ENCODE measurements around the gene PIGW. TPM values are rescaled to one million over a fixed set of nuclear protein-coding genes. Genes with fewer than 3 reads are reported as not detected.
"Not testable (repeated sequence)": the region's sequence is repeated elsewhere in the genome, so short reads cannot be mapped to it uniquely, and the experiment has no call there.

The PIGW gene
- total and polyA plus RNA-seq, 5 experiments from 2014 or later: 9.5 to 14.9 (median 11.2) TPM

DNA sequence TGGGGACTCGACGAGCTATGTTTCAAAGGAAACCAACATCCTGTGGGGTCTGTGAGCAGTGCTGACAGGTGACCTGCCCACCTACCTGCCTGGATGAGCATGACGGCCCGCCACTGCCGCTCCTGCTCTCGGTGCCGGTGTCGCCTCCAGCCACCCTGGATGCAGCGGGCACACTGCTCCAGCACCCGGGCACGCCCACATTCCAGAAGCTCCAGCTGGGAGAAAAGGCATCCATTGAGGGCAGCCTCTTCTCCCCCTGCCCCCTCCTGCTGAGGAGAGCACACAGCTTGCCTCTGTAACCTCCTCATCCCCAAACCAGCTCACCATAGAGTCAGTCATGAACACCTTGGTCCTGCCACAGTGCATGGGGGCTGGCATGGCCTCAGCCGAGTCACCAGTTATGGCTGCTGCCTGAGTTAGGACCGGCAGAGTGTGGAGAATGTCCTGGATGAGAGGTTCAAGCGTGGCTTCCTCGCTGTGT, 34.0 kb upstream of the PIGW start:
- no peak for ATAC-seq
- H3K36me3 Mint-ChIP-seq: peaks cover 1 to 52% (median 4%) of the 10 kb centered on the region in 3 donors
- H3K4me3 Mint-ChIP-seq: no peak overlapping the region
- H3K27me3 Mint-ChIP-seq: no peaks in the 10 kb centered on the region
- peak overlapping the region in 3 of 10 donors; percentile 33 to 87 (median 53) for H3K27ac Mint-ChIP-seq
- H3K9me3 Mint-ChIP-seq: no peaks in the 10 kb centered on the region
- H3K4me1 Mint-ChIP-seq: peaks cover 0 to 12% (median 5%) of the 10 kb centered on the region in 4 donors
- no peak for DNase-seq
- POLR2A ChIA-PET: interaction anchor here (0.6 kb wide), 1 partner anchor 8 kb away, joined by 3 read pairs; no protein-coding TSS in a partner anchor

DNA sequence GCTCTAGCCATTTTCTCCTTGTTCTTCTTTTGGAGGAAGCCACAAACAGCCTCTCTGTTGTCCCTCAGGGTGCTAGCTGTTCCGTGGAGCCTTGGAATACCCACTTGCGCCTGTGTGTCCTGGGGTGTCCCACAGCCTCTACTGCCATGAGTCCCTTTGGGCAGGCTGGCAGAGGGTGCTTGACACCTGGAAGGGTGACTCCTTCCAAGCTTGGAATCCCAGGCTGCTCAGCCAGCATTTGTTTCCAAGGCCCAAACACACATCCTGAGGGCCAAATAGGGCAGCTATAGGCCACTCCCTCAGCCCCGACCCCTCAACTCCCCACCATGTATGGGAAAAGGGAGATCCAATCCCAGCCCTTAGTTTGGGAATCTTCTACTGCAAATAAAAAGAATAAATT, 33.4 kb upstream of the PIGW start:
- no peak for ATAC-seq
- Mint-ChIP-seq H3K36me3 (peaks cover 0 to 51% (median 1%) of the 10 kb centered on the region in 3 donors), H3K27ac (peak overlapping the region in 1 of 10 donors; percentile 87), H3K4me1 (peaks cover 0 to 13% (median 5%) of the 10 kb centered on the region in 4 donors), H3K9me3 (no peaks in the 10 kb centered on the region), H3K4me3 (no peak overlapping the region), H3K27me3 (no peaks in the 10 kb centered on the region)
- POLR2A ChIA-PET: interaction anchor here (0.6 kb wide), 1 partner anchor 9 kb away, joined by 3 read pairs; no protein-coding TSS in a partner anchor
- DNase-seq: no peak

DNA sequence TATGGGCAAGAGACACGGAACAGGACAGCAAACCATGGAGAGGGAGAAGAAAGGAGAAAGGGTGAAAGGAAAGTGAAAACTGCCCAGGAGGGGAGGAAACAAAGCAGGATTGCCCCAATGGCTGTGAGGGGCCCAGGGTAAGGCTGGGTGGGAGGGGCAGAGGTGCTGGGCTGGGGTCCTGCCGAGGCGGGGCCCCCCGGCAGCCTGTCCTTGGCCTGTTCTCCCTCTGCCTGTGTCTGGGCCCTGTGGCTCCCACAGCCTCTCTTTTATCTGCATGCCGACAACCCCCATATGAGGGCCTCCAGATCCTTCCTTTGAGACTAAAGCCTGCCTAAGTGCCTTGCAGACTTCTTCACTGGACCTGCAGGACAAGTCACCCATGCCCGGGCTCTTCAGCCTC, 32.8 kb upstream of the PIGW start:
- ATAC-seq: no peak

DNA sequence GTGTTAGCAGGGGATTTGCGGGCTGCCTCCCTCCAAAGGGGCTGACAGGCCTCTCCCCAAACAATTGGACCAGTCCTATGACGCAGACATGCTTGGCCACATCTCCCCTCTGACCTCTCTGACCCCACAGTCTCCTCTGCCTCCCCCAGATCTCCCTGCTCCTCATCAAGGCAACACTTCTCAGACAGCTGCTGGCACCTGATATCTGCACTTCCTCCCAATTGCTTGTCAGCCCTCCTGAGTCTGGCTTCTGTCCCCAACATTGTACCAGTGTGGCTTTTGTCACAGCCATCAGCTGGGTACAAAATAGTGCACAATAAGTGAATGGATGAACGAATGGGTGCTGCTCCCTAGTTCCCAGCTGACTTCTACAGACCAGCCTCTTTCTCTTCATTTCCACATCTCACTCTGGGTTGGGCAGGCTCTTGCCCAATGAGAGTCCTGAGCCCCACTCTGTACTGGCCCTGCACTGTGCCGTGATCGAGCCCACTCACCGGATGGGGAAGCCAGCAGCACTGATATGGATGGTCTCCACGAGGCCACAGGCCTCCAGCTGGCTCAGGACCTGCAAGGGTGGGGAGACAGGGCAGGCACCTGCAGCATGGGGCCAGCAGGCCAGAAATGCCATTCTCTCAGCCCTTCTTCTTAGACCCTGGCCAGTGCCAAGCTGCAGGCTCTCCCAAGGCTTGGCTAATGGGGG, 31.2 kb upstream of the PIGW start:
- POLR2A ChIA-PET: no interaction called here
- H3K36me3 Mint-ChIP-seq: peaks cover 0 to 32% (median 0%) of the 10 kb centered on the region in 3 donors
- H3K27ac Mint-ChIP-seq: peak overlapping the region in 5 of 10 donors; percentile 43 to 87 (median 61)
- H3K27me3 Mint-ChIP-seq: no peaks in the 10 kb centered on the region
- H3K9me3 Mint-ChIP-seq: no peaks in the 10 kb centered on the region
- ATAC-seq (no peak), DNase-seq (peak in 1 of 10 donors; percentile 49)
- peaks cover 0 to 15% (median 5%) of the 10 kb centered on the region in 4 donors for H3K4me1 Mint-ChIP-seq
- H3K4me3 Mint-ChIP-seq: peak overlapping the region in 1 of 10 donors; percentile 56

More for the DNA sequence above, 32.8 kb upstream of the PIGW start:
- Mint-ChIP-seq H3K9me3 (no peaks in the 10 kb centered on the region), H3K4me1 (peaks cover 0 to 13% (median 5%) of the 10 kb centered on the region in 4 donors), H3K27ac (peak overlapping the region in 9 of 10 donors; percentile 51 to 88 (median 68)), H3K4me3 (no peak overlapping the region), H3K36me3 (peaks cover 0 to 47% (median 1%) of the 10 kb centered on the region in 3 donors), H3K27me3 (no peaks in the 10 kb centered on the region)
- peak in 1 of 10 donors; percentile 45 for DNase-seq
- POLR2A ChIA-PET: no interaction called here

DNA sequence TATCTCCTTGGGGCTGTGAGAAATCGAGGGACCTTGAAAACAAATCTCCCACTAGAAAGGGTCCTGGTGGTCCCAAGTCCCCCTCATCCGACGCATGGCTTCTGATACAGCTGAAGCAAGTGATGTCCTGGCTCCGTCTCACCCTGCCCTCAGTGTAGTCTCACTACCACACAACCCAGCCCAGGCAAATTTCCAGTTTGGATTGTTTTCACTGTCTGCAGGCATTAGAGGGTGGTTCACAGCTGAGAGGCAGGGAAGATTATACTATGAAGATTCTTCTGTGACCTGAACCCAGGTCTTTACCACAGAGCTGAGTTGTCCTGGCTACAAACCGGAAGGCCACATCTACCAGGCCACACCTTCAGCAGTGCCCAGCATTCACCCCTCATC, 30.6 kb upstream of the PIGW start:
- DNase-seq (peak in 1 of 10 donors; percentile 26), ATAC-seq (no peak)
- Mint-ChIP-seq H3K36me3 (peaks cover 0 to 27% (median 0%) of the 10 kb centered on the region in 3 donors), H3K4me3 (no peak overlapping the region), H3K9me3 (no peaks in the 10 kb centered on the region), H3K27me3 (no peaks in the 10 kb centered on the region), H3K27ac (peak overlapping the region in 4 of 10 donors; percentile 11 to 87 (median 52)), H3K4me1 (peaks cover 0 to 15% (median 5%) of the 10 kb centered on the region in 4 donors)
- POLR2A ChIA-PET: interaction anchor here (0.7 kb wide), 1 partner anchor 13 kb away, joined by 4 read pairs; no protein-coding TSS in a partner anchor

DNA sequence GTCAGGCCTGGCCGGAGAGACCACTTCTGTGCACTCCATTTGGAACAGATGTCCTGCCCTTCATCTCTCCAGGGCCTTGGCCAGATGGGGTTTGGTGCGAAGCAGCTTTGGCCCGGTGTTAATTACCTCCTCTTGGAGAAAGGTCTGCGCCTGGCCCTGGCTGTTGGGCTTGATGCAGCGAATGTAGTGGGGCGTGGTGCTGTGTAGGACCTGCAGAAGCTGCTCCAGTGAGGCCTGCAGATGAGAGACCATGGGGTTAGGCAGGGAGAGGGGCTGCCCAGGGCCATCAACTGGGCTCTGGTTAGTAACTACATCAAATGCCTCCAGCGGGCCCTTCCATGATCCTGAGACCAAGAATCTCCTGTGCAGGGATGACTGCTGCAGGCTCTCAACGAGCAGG, 29.6 kb upstream of the PIGW start:
- POLR2A ChIA-PET: no interaction called here
- Mint-ChIP-seq H3K27ac (no peak overlapping the region), H3K9me3 (no peaks in the 10 kb centered on the region), H3K36me3 (peaks cover 0 to 27% (median 0%) of the 10 kb centered on the region in 3 donors), H3K27me3 (no peaks in the 10 kb centered on the region), H3K4me3 (no peak overlapping the region), H3K4me1 (peaks cover 0 to 15% (median 5%) of the 10 kb centered on the region in 4 donors)
- no peak for DNase-seq
- no peak for ATAC-seq

DNA sequence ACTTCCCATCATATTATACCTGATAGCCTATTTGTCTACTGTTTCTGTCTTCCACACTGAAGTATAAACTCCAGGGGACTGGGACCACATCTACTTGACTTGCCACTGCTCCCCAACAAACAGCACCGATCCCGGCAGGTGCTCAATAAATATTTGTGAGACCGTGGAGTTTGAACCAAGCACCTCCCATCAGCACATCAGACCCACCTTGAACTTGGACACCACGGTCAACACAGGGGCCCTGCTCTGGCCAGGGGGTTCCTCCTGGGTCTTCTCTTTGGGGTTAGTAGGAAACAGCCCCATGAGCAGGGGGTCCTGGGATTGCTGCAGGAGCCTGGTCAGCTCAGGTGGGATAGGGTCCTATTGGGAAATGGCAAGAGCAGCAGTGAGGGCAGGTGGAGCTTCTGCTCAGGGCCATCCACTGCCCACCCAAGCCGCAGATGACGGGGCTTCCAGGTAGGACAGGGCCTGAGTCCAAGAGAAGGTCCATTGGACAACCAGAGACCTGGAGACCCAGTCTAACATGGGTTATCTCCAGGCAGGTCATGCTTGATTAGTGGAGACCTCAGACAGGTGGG, 28.4 kb upstream of the PIGW start:
- DNase-seq: no peak
- peaks cover 0 to 25% (median 5%) of the 10 kb centered on the region in 3 donors for H3K36me3 Mint-ChIP-seq
- POLR2A ChIA-PET: no interaction called here

DNA sequence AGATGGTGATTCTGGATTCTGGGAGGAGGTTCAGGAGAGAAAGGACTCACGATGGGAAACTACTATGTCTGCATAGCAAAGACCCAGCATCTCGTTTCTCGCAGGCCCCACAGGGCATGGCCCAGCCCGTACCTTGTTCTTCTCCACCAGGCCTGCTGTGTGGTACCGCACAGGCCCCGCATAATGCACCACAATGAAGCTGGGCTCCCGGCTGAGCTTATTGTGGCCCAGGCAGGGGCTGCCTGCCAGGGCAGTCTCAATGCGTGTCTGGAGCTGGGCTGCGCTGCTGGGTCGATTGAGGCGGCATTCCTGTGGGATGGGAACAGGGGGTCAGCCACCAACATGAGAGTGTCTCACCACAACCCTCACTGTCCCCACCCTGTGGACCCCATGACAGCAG, 28.0 kb upstream of the PIGW start:
- Mint-ChIP-seq H3K27me3 (no peaks in the 10 kb centered on the region), H3K4me1 (peaks cover 0 to 15% (median 5%) of the 10 kb centered on the region in 4 donors), H3K36me3 (peaks cover 0 to 25% (median 5%) of the 10 kb centered on the region in 3 donors)

More for the DNA sequence above, 28.4 kb upstream of the PIGW start:
- no peak for ATAC-seq
- H3K4me3 Mint-ChIP-seq: no peak overlapping the region
- peaks cover 0 to 15% (median 5%) of the 10 kb centered on the region in 4 donors for H3K4me1 Mint-ChIP-seq
- H3K27ac Mint-ChIP-seq: peak overlapping the region in 1 of 10 donors; percentile 3
- H3K27me3 Mint-ChIP-seq: no peaks in the 10 kb centered on the region
- no peaks in the 10 kb centered on the region for H3K9me3 Mint-ChIP-seq

DNA sequence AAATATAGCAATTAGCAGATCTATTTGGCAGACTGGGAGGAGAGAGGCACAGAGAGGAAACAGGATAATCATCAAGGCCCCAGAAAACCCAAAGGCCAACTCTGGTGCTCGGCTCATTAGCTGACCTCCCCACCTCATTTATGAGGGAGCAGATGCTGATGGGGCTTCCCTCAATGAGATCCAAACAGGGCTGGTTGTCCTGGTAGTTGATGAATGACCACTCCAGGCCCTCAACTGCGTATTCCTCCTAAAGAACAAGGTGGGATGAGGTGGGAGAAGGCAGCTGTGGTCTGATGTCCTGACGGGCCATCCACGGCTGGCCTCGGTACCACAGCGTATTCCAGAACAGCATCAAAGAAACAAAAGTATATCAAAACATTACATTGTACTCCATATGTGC, 27.5 kb upstream of the PIGW start:
- DNase-seq: no peak
- peaks cover 0 to 24% (median 5%) of the 10 kb centered on the region in 3 donors for H3K36me3 Mint-ChIP-seq
- POLR2A ChIA-PET: interaction anchor here (0.8 kb wide), 1 partner anchor 19 kb away, joined by 4 read pairs; no protein-coding TSS in a partner anchor

More for the DNA sequence above, 28.0 kb upstream of the PIGW start:
- ATAC-seq (no peak), DNase-seq (no peak)
- POLR2A ChIA-PET: no interaction called here
- H3K9me3 Mint-ChIP-seq: no peaks in the 10 kb centered on the region
- no peak overlapping the region for H3K4me3 Mint-ChIP-seq
- no peak overlapping the region for H3K27ac Mint-ChIP-seq

DNA sequence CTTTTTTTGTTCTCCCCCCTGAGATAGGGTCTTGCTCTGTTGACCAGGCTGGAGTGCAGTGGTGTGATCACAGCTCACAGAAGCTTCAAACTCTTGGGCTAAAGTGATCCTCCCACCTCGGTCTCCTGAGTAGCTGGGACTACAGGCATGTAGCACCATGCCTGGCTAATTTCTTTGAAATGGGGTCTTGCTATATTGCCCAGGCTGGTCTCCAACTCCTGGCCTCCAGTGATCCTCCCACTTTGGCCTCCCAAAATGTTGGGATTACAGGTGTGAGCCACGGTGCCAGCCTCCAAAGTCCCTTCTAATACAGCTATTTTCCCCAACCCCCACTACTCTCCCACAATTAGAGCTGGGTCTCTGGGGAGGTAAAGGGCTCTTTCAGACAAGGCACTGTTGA, 26.3 kb upstream of the PIGW start:
- H3K4me3 Mint-ChIP-seq, ATAC-seq, H3K27me3 Mint-ChIP-seq, DNase-seq, H3K9me3 Mint-ChIP-seq, POLR2A ChIA-PET, H3K4me1 Mint-ChIP-seq, H3K27ac Mint-ChIP-seq: not testable (repeated sequence)
- H3K36me3 Mint-ChIP-seq: peaks cover 0 to 21% (median 5%) of the 10 kb centered on the region in 3 donors

More for the DNA sequence above, 27.5 kb upstream of the PIGW start:
- Mint-ChIP-seq H3K27ac (no peak overlapping the region), H3K27me3 (no peaks in the 10 kb centered on the region), H3K4me1 (peaks cover 0 to 14% (median 3%) of the 10 kb centered on the region in 4 donors), H3K9me3 (no peaks in the 10 kb centered on the region), H3K4me3 (no peak overlapping the region)
- no peak for ATAC-seq

DNA sequence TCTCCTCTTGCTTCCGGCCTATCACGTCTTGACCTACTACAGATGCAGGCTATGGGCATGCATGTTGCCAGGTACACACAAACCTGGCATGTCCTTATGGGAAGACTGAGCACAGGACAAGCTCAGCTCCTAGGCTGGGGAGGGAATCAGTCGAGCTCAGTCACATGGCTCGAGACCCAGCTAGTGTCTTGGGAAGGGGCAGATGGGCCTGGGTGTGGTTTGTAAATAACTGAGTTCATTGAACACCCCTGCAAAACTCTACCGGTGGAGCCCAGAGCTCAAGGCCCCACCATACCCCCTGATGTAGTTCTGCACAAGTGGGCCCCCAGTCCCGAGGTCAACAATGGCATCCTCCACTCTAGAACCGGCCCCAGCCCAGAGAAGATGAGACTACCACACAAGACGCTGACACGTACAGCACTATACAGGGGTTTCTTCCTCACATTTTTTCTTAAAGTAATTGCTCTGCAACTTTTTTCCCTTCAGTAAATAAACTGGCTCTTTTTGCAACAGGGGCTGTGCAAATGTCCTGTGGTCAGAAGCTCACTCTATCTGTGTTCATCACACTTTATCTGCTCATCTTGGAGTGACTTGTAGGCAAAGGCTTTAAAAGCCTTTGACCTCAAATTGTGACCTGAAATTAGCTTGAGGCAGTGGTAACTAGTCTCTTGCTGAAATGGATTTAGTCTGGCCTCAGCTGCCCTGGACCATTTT, 25.4 kb upstream of the PIGW start:
- POLR2A ChIA-PET: no interaction called here
- ATAC-seq (no peak), DNase-seq (no peak)
- Mint-ChIP-seq H3K27me3 (no peaks in the 10 kb centered on the region), H3K27ac (peak overlapping the region in 1 of 10 donors; percentile 66), H3K36me3 (peaks cover 0 to 21% (median 5%) of the 10 kb centered on the region in 3 donors), H3K4me3 (no peak overlapping the region), H3K4me1 (peaks cover 0 to 7% (median 0%) of the 10 kb centered on the region in 4 donors), H3K9me3 (no peaks in the 10 kb centered on the region)

DNA sequence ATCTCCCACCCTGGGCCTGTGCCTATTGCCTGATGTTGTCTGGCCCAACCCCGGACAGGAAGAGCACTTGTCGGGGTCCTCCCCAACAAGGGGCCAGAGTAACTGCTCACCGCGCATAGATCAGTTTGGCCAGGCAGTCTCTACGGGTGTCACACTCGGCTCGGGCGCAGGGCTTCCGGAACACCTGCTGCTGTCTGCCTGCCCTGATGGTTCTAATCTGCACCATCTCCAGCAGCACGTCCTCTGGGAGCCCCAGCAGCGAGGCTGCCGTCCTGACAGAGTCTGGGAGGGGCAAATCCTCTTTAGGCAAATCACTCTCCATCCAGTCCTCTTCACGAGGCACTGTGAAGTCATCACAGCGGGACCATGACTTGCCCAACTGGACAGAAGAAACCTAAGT, 24.2 kb upstream of the PIGW start:
- POLR2A ChIA-PET: no interaction called here
- Mint-ChIP-seq H3K27ac (peak overlapping the region in 2 of 10 donors; percentile 38 to 68), H3K4me3 (no peak overlapping the region), H3K27me3 (no peaks in the 10 kb centered on the region), H3K36me3 (peaks cover 0 to 17% (median 5%) of the 10 kb centered on the region in 3 donors), H3K9me3 (no peaks in the 10 kb centered on the region), H3K4me1 (peaks cover 0 to 4% (median 0%) of the 10 kb centered on the region in 4 donors)
- ATAC-seq: no peak
- DNase-seq: no peak

Data from naive thymus-derived CD8-positive, alpha-beta T cell (primary cell).